Measurements from ENCODE around the gene TCERG1L.

TCERG1L gene

GRCh38 chr10:131049016-131049415, 262.5 kb downstream of the TCERG1L start:
- DNase-seq: no peak

GRCh38 chr10:131048606-131049005, 262.9 kb downstream of the TCERG1L start:
- no peak for DNase-seq

- DNase-seq: no peak
Measured at GRCh38 chr10:131047501-131047900, 264.0 kb downstream of the TCERG1L start.

GRCh38 chr10:131046194-131046593, 265.3 kb downstream of the TCERG1L start:
- DNase-seq: no peak

- DNase-seq: no peak
Measured at GRCh38 chr10:131044379-131045111, 267.0 kb downstream of the TCERG1L start.

GRCh38 chr10:131043039-131043691, 268.4 kb downstream of the TCERG1L start:
- DNase-seq: no peak
